ENCODE results near the gene MTCL1. TPM values are rescaled to one million over a fixed set of nuclear protein-coding genes. Genes with fewer than 3 reads are reported as not detected.
A peak's percentile ranks its signal among the peaks of the same experiment; 100 is the strongest.

The MTCL1 gene
- total RNA-seq, 1 experiment from 2014 or later: 50.1 TPM

DNA sequence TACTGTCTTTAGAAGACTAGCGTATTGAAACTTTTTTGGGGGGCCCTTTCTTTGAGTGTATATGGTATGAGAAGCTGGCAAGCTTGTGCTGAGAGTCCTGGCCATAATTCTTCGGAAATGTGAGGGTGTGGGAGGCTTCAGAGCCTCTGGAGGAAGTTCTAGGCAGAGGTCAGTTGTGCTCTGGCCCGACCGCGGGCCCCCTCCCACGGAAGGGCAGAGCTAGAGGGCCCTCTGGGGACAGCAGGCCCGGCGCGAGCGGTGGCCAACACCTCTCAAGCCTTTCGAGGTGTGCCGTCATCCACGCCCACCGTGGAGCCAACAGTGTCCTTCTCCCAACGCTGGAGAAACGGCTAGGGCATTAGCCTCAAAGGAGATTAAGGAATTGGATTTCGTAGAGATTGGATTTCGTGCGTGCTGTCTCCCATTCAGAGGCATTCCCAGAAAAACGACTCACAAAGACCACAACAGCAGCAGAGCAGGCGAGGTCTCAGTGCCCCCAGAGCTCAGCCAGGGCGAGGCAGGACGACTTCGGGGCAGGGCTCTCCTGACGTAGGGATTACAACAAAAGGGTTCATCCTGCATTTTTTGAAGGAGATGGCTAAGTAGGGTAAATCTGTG lies 2.2 kb upstream of the MTCL1 start:
- CTCF ChIA-PET: no interaction called here
- intact Hi-C loops (cut with micrococcal nuclease; ENCODE audit: unreplicated experiment): no loop called here
- Histone ChIP-seq H3K4me1 (ENCODE audit: control insufficient read depth, insufficient read depth, low read length) (peaks cover 14% of the 10 kb centered on the region), H3K9me3 (ENCODE audit: control insufficient read depth, insufficient read depth, low read depth, low read length) (no peaks in the 10 kb centered on the region), H3K4me3 (ENCODE audit: low read depth in 2 of 2, low read length in 2 of 2) (no peak overlapping the region), H3K36me3 (ENCODE audit: control insufficient read depth, insufficient read depth, low read length) (no peaks in the 10 kb centered on the region), H3K27me3 (ENCODE audit: control insufficient read depth, insufficient read depth, low read length) (no peaks in the 10 kb centered on the region), H3K27ac (ENCODE audit: low read length) (no peak overlapping the region)
- DNase-seq (ENCODE audit: low read depth, low spot score) (no peak), ATAC-seq (no peak)
- in situ Hi-C loops (cut with HindIII; ENCODE audit: low pct_unique_long_range_greater_than_20kb, low sequenced_read_pairs): no loop called here
- POLR2A ChIA-PET: no interaction called here
- BruUV-seq (replicated peaks): no TSS peak
- no peak for TF ChIP-seq TCF7L2 (IDR thresholded peaks at IDR 0.05; ENCODE audit: low read depth, low read length)
- TF ChIP-seq, protein P1, sequence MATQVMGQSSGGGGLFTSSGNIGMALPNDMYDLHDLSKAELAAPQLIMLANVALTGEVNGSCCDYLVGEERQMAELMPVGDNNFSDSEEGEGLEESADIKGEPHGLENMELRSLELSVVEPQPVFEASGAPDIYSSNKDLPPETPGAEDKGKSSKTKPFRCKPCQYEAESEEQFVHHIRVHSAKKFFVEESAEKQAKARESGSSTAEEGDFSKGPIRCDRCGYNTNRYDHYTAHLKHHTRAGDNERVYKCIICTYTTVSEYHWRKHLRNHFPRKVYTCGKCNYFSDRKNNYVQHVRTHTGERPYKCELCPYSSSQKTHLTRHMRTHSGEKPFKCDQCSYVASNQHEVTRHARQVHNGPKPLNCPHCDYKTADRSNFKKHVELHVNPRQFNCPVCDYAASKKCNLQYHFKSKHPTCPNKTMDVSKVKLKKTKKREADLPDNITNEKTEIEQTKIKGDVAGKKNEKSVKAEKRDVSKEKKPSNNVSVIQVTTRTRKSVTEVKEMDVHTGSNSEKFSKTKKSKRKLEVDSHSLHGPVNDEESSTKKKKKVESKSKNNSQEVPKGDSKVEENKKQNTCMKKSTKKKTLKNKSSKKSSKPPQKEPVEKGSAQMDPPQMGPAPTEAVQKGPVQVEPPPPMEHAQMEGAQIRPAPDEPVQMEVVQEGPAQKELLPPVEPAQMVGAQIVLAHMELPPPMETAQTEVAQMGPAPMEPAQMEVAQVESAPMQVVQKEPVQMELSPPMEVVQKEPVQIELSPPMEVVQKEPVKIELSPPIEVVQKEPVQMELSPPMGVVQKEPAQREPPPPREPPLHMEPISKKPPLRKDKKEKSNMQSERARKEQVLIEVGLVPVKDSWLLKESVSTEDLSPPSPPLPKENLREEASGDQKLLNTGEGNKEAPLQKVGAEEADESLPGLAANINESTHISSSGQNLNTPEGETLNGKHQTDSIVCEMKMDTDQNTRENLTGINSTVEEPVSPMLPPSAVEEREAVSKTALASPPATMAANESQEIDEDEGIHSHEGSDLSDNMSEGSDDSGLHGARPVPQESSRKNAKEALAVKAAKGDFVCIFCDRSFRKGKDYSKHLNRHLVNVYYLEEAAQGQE (IDR thresholded peaks at IDR 0.05; ENCODE audit: insufficient read depth in 1 of 2, low read depth in 2 of 2, low read length in 1 of 2): no peak
- TF ChIP-seq, protein P2, sequence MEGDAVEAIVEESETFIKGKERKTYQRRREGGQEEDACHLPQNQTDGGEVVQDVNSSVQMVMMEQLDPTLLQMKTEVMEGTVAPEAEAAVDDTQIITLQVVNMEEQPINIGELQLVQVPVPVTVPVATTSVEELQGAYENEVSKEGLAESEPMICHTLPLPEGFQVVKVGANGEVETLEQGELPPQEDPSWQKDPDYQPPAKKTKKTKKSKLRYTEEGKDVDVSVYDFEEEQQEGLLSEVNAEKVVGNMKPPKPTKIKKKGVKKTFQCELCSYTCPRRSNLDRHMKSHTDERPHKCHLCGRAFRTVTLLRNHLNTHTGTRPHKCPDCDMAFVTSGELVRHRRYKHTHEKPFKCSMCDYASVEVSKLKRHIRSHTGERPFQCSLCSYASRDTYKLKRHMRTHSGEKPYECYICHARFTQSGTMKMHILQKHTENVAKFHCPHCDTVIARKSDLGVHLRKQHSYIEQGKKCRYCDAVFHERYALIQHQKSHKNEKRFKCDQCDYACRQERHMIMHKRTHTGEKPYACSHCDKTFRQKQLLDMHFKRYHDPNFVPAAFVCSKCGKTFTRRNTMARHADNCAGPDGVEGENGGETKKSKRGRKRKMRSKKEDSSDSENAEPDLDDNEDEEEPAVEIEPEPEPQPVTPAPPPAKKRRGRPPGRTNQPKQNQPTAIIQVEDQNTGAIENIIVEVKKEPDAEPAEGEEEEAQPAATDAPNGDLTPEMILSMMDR (IDR thresholded peaks at IDR 0.05): no peak
- TF ChIP-seq SIN3A (IDR thresholded peaks at IDR 0.05; ENCODE audit: borderline replicate concordance, insufficient read depth, low read depth, low read length): no peak
- no peak for TF ChIP-seq POLR2AphosphoS5 (IDR thresholded peaks at IDR 0.05; ENCODE audit: low read depth, low read length)

DNA sequence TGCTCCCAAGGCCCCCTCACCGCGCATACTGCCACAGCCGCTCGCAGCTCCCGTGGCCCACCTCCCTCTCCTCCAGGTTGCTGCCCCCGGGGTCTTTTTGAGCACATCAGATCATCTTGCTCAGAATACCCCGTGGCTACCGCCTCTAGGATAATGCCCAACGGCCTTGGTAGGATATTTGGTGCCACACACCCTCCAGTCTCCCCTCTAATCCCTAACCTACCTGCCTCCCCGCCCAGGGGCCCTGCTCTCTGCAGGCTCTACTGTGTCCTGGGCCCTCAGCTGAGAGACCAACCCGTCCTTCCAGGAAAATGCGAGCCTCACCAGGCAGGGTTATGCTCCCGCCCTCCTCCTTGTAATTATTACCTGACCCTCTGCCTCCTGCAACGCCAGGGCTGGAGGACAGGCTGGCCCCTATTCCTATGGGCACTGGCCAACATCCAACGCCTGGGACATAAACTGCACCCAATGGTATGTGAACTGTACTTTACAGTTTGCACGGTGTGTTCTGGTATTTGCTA lies 1.5 kb upstream of the MTCL1 start:
- intact Hi-C loops (cut with micrococcal nuclease; ENCODE audit: unreplicated experiment): no loop called here
- Histone ChIP-seq H3K27me3 (ENCODE audit: control insufficient read depth, insufficient read depth, low read length) (no peaks in the 10 kb centered on the region), H3K4me1 (ENCODE audit: control insufficient read depth, insufficient read depth, low read length) (peaks cover 19% of the 10 kb centered on the region), H3K27ac (ENCODE audit: low read length) (peak overlapping the region; percentile 85), H3K36me3 (ENCODE audit: control insufficient read depth, insufficient read depth, low read length) (no peaks in the 10 kb centered on the region), H3K9me3 (ENCODE audit: control insufficient read depth, insufficient read depth, low read depth, low read length) (no peaks in the 10 kb centered on the region), H3K4me3 (ENCODE audit: low read depth in 2 of 2, low read length in 2 of 2) (peak overlapping the region; percentile 59 to 66; a peak in 3 of 4 replicates)
- ChIA-PET CTCF (no interaction called here), POLR2A (no interaction called here)
- BruUV-seq (replicated peaks): no TSS peak
- in situ Hi-C loops (cut with HindIII; ENCODE audit: low pct_unique_long_range_greater_than_20kb, low sequenced_read_pairs): no loop called here
- ATAC-seq: no peak
- TF ChIP-seq SIN3A (IDR thresholded peaks at IDR 0.05; ENCODE audit: borderline replicate concordance, insufficient read depth, low read depth, low read length): no peak
- no peak for DNase-seq (ENCODE audit: low read depth, low spot score)
